ENCODE measurements around the gene CNEP1R1. TPM values are rescaled to one million over a fixed set of nuclear protein-coding genes. Genes with fewer than 3 reads are reported as not detected.
A peak's percentile ranks its signal among the peaks of the same experiment; 100 is the strongest.

The CNEP1R1 gene
- total and polyA plus RNA-seq, 9 of the 15 experiments (the other 6 are each of a cell fraction or from before 2014, with no cell fraction given), result 7.6 to 20.1 (median 10.6) TPM

DNA sequence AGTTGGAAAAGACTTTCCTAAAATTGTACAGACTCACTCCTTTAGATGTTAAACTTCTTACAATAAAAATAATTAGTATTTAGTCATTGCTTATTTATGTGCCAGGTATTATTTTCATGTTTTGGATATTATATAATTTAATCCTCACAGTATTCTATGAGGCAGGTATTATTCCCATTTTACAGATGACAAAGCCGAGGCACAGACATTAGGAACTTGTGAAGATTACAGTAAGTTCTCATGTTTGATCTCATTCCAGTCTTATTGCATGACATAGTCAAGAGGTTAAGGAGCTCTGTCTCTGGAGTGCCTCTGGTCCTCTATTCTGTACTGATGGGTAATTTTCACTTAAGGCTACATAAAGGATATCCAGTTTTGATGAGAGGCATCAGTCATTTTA lies 44.0 kb downstream of the CNEP1R1 start (continued):
- TF ChIP-seq CREB1 (IDR thresholded peaks at IDR 0.05) (no peak), CREB1 (CRISPR knock-in tag; IDR thresholded peaks at IDR 0.05) (no peak), ADNP (tag; IDR thresholded peaks at IDR 0.05) (peak; percentile 55; the same call in 1 of the 2 replicates), ZFP30 (CRISPR knock-in tag; IDR thresholded peaks at IDR 0.05; ENCODE audit: borderline replicate concordance) (no peak)

DNA sequence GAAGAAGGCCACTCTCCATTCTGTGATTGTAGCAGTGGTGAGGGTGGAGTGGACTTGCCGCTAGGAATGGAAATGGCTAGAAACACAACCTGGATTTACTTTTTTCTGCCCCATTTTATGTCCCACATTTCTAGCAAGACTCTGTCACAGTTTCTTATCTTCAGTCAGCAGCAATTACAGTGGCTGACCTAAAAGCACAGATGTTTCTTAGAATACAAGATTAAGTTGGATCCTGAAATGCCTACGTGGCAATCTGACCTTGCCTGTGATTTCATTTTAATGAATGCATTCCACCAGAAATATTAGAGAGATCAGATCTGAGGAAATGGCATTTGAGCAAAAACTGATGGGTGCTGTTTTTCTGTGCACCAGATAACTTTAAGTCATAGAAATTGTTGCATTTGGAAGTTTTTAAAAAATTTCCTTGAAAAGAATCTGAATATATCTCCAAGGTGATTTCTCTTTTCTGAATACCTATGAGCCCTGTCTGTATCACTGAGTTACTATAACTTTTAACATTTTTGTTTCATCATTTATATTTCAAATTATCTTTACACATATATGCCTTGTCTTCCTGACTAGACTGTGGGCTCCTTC lies 46.1 kb downstream of the CNEP1R1 start:
- no peaks in the 10 kb centered on the region for H3K27me3 ChIP-seq (ENCODE audit: control insufficient read depth in 2 of 2, insufficient read depth in 2 of 2, low read length in 2 of 2)
- TF ChIP-seq CBX1 (IDR thresholded peaks at IDR 0.05; ENCODE audit: low read depth), result no peak
- peak; percentile 67; the same call in 1 of the 2 replicates for TF ChIP-seq HMG20A (CRISPR knock-in tag; conservative IDR thresholded peaks at IDR 0.05)
- peak; percentile 42; the same call in 1 of the 2 replicates for TF ChIP-seq NFE2 (IDR thresholded peaks at IDR 0.05; ENCODE audit: low read depth)
- TF ChIP-seq RBM15 (IDR thresholded peaks at IDR 0.05; ENCODE audit: insufficient read depth, low read length), result no peak
- TF ChIP-seq ZNF143 (CRISPR knock-in tag; IDR thresholded peaks at IDR 0.05), result no peak
- TF ChIP-seq RBBP5 (IDR thresholded peaks at IDR 0.05; ENCODE audit: borderline replicate concordance, insufficient read depth, low read length, poor library complexity, severe bottlenecking), result peak; percentile 65
- TF ChIP-seq ZNF197 (CRISPR knock-in tag; IDR thresholded peaks at IDR 0.05; ENCODE audit: low read depth), result no peak
- peak; percentile 50; the same call in 1 of the 2 replicates for TF ChIP-seq BCL6 (CRISPR knock-in tag; IDR thresholded peaks at IDR 0.05)
- TF ChIP-seq ZNF584 (CRISPR knock-in tag; IDR thresholded peaks at IDR 0.05; ENCODE audit: low read depth), result 0 out of 2 replicates have a peak, but pooled peaks have one; percentile 71
- TF ChIP-seq ZNF133 (CRISPR knock-in tag; IDR thresholded peaks at IDR 0.05), result no peak
- no peak for TF ChIP-seq SRSF3 (IDR thresholded peaks at IDR 0.05; ENCODE audit: insufficient read depth, low read length)
- TF ChIP-seq HDAC3 (IDR thresholded peaks at IDR 0.05; ENCODE audit: borderline replicate concordance, partially characterized antibody), result peak; percentile 60
- peak; percentile 93 for TF ChIP-seq DPF2 (IDR thresholded peaks at IDR 0.05)
- TF ChIP-seq SMARCA4 (IDR thresholded peaks at IDR 0.05), result peak; percentile 91

More for the DNA sequence above, 46.1 kb downstream of the CNEP1R1 start:
- Histone ChIP-seq H3K79me2 (ENCODE audit: control insufficient read depth, insufficient read depth, low read length) (peaks cover 17% of the 10 kb centered on the region), H3K27ac (ENCODE audit: extremely low read depth, low read depth, low read length) (no peak overlapping the region; the same call in 2 of the 3 replicates), H3K4me1 (replicated peaks in 1 of 2; ENCODE audit: control insufficient read depth in 2 of 2, insufficient read depth in 2 of 2, low read length in 2 of 2) (peaks cover 15 to 16% of the 10 kb centered on the region in 2 experiments; a peak in 4 of 5 replicates), H3K9me3 (replicated peaks; ENCODE audit: control insufficient read depth, insufficient read depth, low read depth, low read length) (no peaks in the 10 kb centered on the region), H2AFZ (ENCODE audit: low read depth, low read length) (no peak overlapping the region), H4K20me1 (replicated peaks; ENCODE audit: control insufficient read depth, insufficient read depth, low read length) (peaks cover 11% of the 10 kb centered on the region), H3K36me3 (ENCODE audit: control insufficient read depth, insufficient read depth, low read length) (peaks cover 43% of the 10 kb centered on the region), H3K9ac (ENCODE audit: insufficient read depth in 1 of 2, low read depth in 2 of 2, low read length in 2 of 2) (peak overlapping the region in 1 of 2 experiments; percentile 50; a peak in 1 of 4 replicates), H3K4me3 (no peak overlapping the region), H3K9me1 (ENCODE audit: control insufficient read depth, insufficient read depth, low read length) (no peaks in the 10 kb centered on the region), H3K4me2 (ENCODE audit: insufficient read depth, low read length) (no peak overlapping the region)
- in situ Hi-C loops (cut with MboI), result no loop called here
- ChIA-PET POLR2A (interaction anchor here (0.6 to 0.7 kb wide), 2 partner anchors 9 to 173 kb away, joined by 3 to 4 read pairs; no protein-coding TSS in a partner anchor), CTCF (ENCODE audit: low intra/inter-chr PET ratio) (interaction anchor here (1.1 kb wide), 1 partner anchor 140 kb away, joined by 3 read pairs; no protein-coding TSS in a partner anchor)
- WGBS (ENCODE audit: insufficient coverage, low coverage, missing lambda C conversion rate), result 8% methylated on average over 2 of the region's 2 CpGs
- FAIRE-seq, result peak; percentile 42
- ATAC-seq, result no peak; the same call in 2 of the 3 replicates
- intact Hi-C loops (cut with micrococcal nuclease), result no loop called here
- DNase-seq (ENCODE audit: extremely low read depth in 1 of 4, low spot score in 3 of 4), result peak; percentile 50 to 61 (median 54)
- BruUV-seq (replicated peaks), result no TSS peak
